DMS114 treated with DMSO at 0.1 percent for 48 hours (cell line): ENCODE results near the gene EBP.

Experiments used
- DNase-seq: peaks from one replicate; lab custom pipeline; 2025; ENCODE audit not compliant: unreplicated experiment; lab: John Stamatoyannopoulos, UW

EBP gene

GRCh38 chrX:48574270-48575266, 53.0 kb downstream of the EBP start, which contains the start of gene RBM3:
TSS of gene RBM3 (plus strand) at chrX:48574484. CDS start at chrX:48575181, 697 bp downstream.
- DNase-seq, result peak; percentile 80

- no peak for DNase-seq
Measured at GRCh38 chrX:48575642-48576041, 54.0 kb downstream of the EBP start.

- DNase-seq, result no peak
Measured at GRCh38 chrX:48576108-48576507, 54.5 kb downstream of the EBP start.
